Body of pancreas (tissue), 4 donors: ENCODE measurements around the gene PRR23A. TPM values are rescaled to one million over a fixed set of nuclear protein-coding genes. Genes with fewer than 3 reads are reported as not detected.

ENCODE experiments used
- ATAC-seq: fragments of 150-250 bp; one replicate; pipeline ENCODE4 v1.9.1; 2016
- DNase-seq, 4 donors: peaks; one replicate each; pipeline ENCODE4 v3.0.0-alpha.2; 2019
- H3K27ac ChIP-seq, 4 donors: fragments of 200-600 bp; sonication (generic); 1 replicate in 3 of 4; 2 replicates in 1 of 4; pipeline versions ENCODE4 v1.5.1 to v1.6.1; 2016 to 2019; ENCODE audit warnings: mild to moderate bottlenecking in 1 of 4, mixed read lengths in 1 of 4, moderate library complexity in 1 of 4
- H3K27me3 ChIP-seq, 2 donors: fragments of 200-600 bp; sonication (generic); one replicate each; pipeline ENCODE4 v1.6.0; 2016; ENCODE audit warnings: mild to moderate bottlenecking in 1 of 2
- H3K36me3 ChIP-seq, 2 donors: fragments of 200-600 bp; sonication (generic); replicated peaks in 1 of 2; 2 replicates each; pipeline ENCODE4 v1.5.1; 2016; ENCODE audit warnings: low read depth in 2 of 2; ENCODE audit not compliant: insufficient read depth in 1 of 2
- H3K4me1 ChIP-seq: fragments of 200-600 bp; sonication (generic); one replicate; pipeline ENCODE4 v1.6.0; 2016
- H3K4me3 ChIP-seq, 2 donors: fragments of 200-600 bp; sonication (generic); 1 replicate in 1 of 2; 2 replicates in 1 of 2; pipeline ENCODE4 v1.5.1; 2016 to 2019
- H3K9me3 ChIP-seq, 3 donors: fragments of 200-600 bp; sonication (generic); 1 replicate in 2 of 3; 2 replicates in 1 of 3; pipeline ENCODE4 v1.5.1; 2016
- POLR2A ChIP-seq, 3 donors: fragments of 450-650 bp; IDR thresholded peaks; one replicate each; pipeline ENCODE4 v1.6.1; 2016; ENCODE audit warnings: antibody characterized with exemption in 3 of 3, mild to moderate bottlenecking in 2 of 3
- WGBS, 2 donors: methylation state at CpG; one replicate each; pipeline ENCODE4 v1.1.5; 2017; 5-methylcytosine and 5-hydroxymethylcytosine counted together
- intact Hi-C: fragments of 100-400 bp; cut with DNase I; formaldehyde crosslinking; loops from one replicate; pipeline ENCODE4 v1.15.1; 2023
- total RNA-seq, 2 donors: library from RNA; depleted of rRNA; stranded (reverse); fragments of >200 nt; gene quantifications; one replicate each; pipeline ENCODE4 v1.1.0, GENCODE V29; 2016
- TF ChIP-seq, protein P1 (sequence below), 7 experiments: fragments of 450-650 bp in 4 of 7; fragments of 200-600 bp in 3 of 7; sonication (generic) in 3 of 7; IDR thresholded peaks; one replicate each; pipeline ENCODE4 v1.5.1; 2016 to 2019; ENCODE audit warnings: antibody characterized with exemption in 7 of 7

PRR23A gene
- total RNA-seq, 2 donors from 2014 or later = not detected

DNA sequence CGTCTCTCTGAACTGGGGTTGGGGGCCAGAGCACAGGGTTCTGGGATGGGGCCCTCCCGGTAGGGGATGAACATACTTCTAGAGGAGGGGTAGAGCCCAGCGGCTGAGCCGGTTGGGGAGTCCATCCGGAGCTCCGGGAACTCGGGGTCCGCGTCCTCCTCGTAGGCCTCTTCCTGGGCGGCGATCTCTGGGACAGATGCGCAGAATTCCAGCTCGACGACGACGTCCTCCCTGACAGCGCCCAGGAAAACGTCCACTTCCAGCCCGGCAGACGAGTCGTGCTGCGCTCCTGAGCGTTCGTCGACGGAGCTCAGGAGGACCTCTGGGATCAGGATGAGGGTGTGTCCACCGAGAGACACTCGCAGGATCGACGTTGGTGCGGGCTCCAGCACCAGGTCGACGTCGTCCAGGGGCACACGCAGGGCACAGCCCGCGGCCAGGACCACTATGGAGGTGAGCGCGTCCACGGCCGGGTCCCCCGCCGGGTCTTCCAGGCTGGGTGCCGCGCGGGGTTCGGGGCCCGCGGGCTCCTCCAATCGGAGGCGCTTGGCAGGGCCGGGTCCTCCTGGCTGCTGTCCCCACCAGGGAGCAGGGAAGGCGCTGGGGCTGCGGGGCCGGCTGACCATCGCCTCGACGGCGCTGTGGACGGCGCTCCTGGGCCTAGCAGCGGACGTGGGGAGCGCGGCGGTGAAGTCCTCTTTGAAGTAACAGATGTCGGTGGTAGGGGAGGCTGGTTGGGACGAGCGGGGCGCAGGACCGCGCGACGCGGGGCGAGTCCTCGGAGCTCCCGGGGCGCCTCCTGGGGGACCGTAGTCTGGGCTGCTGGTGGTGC lies 14.2 kb upstream of the PRR23A start:
- Histone ChIP-seq H3K4me1 (no peaks in the 10 kb centered on the region), H3K27me3 (no peaks in the 10 kb centered on the region), H3K4me3 (no peak overlapping the region), H3K27ac (no peak overlapping the region), H3K36me3 (no peaks in the 10 kb centered on the region), H3K9me3 (peaks cover 0 to 7% (median 0%) of the 10 kb centered on the region in 3 donors)
- WGBS, 2 donors = 54 to 64% methylated on average over 15 to 74 of the region's 81 CpGs
- ATAC-seq (no peak), DNase-seq (no peak)
- intact Hi-C loops = no loop called here
- TF ChIP-seq, protein P1, sequence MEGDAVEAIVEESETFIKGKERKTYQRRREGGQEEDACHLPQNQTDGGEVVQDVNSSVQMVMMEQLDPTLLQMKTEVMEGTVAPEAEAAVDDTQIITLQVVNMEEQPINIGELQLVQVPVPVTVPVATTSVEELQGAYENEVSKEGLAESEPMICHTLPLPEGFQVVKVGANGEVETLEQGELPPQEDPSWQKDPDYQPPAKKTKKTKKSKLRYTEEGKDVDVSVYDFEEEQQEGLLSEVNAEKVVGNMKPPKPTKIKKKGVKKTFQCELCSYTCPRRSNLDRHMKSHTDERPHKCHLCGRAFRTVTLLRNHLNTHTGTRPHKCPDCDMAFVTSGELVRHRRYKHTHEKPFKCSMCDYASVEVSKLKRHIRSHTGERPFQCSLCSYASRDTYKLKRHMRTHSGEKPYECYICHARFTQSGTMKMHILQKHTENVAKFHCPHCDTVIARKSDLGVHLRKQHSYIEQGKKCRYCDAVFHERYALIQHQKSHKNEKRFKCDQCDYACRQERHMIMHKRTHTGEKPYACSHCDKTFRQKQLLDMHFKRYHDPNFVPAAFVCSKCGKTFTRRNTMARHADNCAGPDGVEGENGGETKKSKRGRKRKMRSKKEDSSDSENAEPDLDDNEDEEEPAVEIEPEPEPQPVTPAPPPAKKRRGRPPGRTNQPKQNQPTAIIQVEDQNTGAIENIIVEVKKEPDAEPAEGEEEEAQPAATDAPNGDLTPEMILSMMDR (IDR thresholded peaks at IDR 0.05) = no peak
- no peak for TF ChIP-seq POLR2A (IDR thresholded peaks at IDR 0.05)

DNA sequence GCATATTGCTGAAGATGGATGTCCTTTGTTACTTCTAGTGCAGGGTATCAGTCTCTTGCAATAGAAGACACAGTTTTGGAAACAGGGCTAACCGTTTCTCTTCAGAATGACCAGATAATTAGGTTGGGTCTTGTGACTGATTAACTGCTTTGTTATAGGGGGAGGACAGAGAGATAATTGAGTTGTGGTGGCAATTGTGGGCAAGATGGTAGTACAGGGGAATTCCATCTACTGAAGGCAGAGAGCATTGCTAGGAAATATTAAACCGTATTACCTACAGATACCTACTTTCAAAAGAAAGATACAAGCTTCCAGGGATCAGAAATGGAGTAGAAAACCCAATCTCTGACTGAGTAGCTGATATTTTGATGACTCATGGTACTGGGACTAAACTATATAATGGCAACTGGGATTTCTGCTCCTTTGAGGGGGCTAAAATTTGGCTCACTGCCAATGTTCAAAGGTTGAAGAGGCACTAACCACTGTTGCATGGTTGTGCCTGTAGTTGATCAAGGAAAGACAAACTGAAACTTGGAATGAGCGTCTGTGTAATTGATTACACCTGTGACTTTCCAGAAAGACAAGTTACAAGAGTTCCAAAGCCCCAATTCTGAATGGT lies 10.5 kb upstream of the PRR23A start:
- no peak overlapping the region for H3K27ac ChIP-seq
- ATAC-seq (no peak), DNase-seq (no peak)
- peaks cover 0 to 7% (median 0%) of the 10 kb centered on the region in 3 donors for H3K9me3 ChIP-seq
- WGBS, 2 donors = 49 to 73% methylated on average over 3 of the region's 3 CpGs
- intact Hi-C loops = no loop called here
- H3K36me3 ChIP-seq = no peaks in the 10 kb centered on the region
- TF ChIP-seq, protein P1 (IDR thresholded peaks at IDR 0.05) = no peak
- no peak for TF ChIP-seq POLR2A (IDR thresholded peaks at IDR 0.05)
- no peak overlapping the region for H3K4me3 ChIP-seq
- no peaks in the 10 kb centered on the region for H3K4me1 ChIP-seq
- H3K27me3 ChIP-seq = no peaks in the 10 kb centered on the region

DNA sequence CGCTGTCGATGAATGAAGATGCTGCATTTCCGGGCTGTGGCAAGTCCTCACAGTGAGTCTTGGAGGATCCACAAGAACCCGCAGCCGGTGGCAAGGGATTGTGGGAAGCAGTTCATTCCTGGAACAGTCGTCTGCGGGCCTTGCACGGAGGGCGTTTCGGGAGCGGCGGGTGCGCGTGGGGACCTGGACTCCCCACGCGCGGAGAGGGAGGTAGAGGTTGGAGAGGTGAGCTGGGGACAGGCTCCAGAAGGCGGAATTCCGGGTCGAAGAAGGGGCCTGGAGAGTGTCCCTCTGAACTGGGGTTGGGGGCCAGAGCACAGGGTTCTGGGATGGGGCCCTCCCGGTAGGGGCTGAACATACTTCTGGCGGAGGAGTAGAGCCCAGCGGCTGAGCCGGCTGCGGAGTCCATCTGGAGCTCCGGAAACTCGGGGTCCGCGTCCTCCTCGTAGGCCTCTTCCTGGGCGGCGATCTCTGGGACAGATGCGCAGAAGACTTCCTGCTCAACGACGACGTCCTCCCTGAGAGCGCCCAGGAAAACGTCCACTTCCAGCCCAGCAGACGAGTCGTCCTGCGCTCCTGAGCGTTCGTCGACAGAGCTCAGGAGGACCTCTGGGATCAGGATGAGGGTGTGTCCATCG lies 593 bp downstream of the PRR23A start:
- 79 to 85% methylated on average over 23 to 44 of the region's 45 CpGs for WGBS, 2 donors
- H3K27me3 ChIP-seq = no peaks in the 10 kb centered on the region
- intact Hi-C loops = no loop called here
- ATAC-seq (no peak), DNase-seq (no peak)
- TF ChIP-seq, protein P1 (IDR thresholded peaks at IDR 0.05) = no peak
- no peak for TF ChIP-seq POLR2A (IDR thresholded peaks at IDR 0.05)
- no peak overlapping the region for H3K27ac ChIP-seq
- no peaks in the 10 kb centered on the region for H3K4me1 ChIP-seq
- no peak overlapping the region for H3K4me3 ChIP-seq
- no peaks in the 10 kb centered on the region for H3K36me3 ChIP-seq
- H3K9me3 ChIP-seq = no peaks in the 10 kb centered on the region

DNA sequence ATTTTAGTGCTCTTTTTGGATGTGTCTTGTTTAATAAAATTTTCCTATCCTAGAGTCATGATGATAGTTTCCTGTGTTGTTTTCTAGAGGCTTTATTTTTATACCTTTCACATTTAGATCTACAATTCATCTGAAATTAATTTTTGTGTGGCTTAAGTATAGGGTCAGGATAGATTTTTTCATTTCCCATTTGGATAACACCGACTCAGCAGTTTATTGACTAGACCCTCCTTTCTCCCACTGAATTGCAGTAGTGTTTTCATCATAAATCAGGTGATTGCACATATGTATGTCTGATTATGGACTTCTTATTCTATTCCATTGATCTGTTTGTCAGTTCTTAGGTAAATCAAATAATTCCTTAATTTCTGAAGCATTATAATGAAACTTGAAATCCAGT lies 10.4 kb downstream of the PRR23A start:
- ATAC-seq = no peak
- Histone ChIP-seq H3K27ac (no peak overlapping the region), H3K36me3 (no peaks in the 10 kb centered on the region), H3K27me3 (no peaks in the 10 kb centered on the region), H3K4me3 (no peak overlapping the region), H3K9me3 (no peaks in the 10 kb centered on the region), H3K4me1 (no peaks in the 10 kb centered on the region)
- DNase-seq = no peak
- 61 to 69% methylated on average over 1 of the region's 1 CpG for WGBS, 2 donors
- intact Hi-C loops = no loop called here
- TF ChIP-seq, protein P1 (IDR thresholded peaks at IDR 0.05) = no peak
- TF ChIP-seq POLR2A (IDR thresholded peaks at IDR 0.05) = no peak
